HG02623 (cell line): ENCODE measurements around the gene POU2AF1.

Experiments
- ATAC-seq: cut with Tn5 transposase; IDR thresholded peaks from one replicate; pipeline ENCODE4 v1.9.1; 2021; ENCODE audit warnings: moderate library complexity; ENCODE audit not compliant: unreplicated experiment

Gene POU2AF1

DNA sequence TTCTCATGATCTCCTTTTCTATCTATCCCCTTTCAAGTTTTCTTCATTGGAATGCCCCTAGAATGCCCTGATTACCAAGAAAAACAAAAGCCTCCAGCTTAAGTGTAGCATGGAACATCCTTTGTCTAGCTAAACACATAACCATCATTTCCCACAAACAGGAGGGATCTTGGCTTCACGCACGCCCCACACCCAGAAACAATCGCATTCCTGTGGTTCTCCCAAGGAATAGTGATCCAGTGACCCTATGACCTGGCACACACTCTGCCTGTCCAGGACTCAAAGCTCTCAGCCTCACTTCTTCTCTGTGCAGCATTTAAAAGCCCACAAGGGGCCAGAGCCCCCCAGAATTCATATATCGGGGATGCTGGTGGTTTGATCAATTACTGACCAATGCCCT is 9.3 kb upstream of the POU2AF1 start:
- no peak for ATAC-seq

DNA sequence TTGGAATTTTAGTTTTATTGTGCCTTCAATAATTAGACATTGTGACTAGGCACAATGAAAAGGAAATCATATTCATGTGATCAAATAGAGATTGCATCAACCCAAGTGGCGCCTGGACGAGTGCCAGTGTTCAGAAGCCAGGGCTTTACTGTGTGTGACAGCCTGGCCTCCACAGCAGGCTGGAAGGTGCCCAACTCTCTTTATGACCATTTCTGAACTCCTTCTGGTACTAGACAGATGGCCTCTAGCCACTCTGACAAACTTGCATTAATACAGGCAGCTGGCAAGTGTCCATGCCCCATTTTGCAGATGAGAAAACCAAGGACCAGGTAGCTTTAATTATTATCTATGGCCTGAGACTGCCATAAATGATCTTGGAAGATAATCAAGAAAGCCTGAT is 8.3 kb upstream of the POU2AF1 start:
- no peak for ATAC-seq

DNA sequence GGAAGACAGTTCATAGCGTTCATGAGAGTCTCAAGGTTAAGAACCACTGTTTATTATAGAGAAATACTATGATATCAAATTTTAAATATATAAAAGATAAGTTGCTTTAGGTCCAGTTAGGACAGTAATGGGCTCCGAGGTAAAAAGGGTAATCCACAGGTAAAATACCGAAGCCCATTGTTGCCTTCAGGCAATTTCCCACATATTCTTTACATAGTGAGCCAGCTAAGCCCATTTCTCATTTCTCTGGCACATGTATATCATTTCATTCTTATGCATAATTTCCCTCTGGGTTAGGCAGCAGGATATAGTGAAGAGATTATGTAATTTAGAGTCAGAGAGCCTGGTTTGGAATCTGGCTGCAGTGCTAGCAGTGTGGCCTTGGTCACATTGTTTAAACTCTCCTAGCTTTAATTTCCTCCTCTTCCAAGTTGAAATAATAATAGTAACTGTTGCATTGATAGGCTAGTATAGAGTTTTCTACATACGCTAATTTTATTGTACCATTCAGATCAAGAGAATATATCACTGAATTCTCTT is 7.6 kb upstream of the POU2AF1 start:
- ATAC-seq, result no peak

DNA sequence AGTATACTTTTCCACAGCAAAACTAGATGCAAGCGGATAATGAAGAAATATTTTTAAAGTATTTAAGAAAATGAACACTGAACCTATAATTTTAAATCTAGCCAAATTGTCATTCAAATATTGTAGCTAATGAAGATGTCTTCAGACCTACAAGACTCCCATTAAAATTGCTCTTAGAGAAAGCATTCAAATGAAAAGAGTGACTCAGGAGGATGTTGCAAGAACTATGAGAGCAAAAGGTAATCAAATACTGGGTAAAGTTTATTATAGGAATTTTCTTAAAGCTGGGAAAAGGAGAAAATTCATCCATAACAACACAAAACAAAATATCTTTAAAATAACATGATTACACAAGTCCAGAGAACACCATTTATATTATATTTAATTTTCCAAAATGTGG is 5.4 kb upstream of the POU2AF1 start:
- ATAC-seq, result no peak

DNA sequence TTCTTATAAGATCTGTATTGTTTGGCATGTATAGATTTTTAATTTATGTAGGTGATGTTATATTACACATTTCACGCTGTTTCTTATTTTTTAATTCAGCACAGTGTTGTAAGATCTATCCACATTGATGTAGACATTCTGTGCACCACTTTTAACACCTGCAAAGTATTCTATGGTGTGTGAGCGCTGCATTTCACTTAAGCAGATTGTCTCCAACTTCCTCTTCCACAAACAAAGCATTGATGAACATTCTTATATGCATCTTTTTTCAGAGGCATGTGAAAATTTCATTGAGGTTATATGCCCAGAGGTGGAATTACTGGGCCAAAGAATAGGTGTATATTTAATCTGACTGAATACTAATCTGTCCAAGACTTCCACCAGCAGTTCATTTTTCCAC is 3.4 kb upstream of the POU2AF1 start:
- no peak for ATAC-seq

DNA sequence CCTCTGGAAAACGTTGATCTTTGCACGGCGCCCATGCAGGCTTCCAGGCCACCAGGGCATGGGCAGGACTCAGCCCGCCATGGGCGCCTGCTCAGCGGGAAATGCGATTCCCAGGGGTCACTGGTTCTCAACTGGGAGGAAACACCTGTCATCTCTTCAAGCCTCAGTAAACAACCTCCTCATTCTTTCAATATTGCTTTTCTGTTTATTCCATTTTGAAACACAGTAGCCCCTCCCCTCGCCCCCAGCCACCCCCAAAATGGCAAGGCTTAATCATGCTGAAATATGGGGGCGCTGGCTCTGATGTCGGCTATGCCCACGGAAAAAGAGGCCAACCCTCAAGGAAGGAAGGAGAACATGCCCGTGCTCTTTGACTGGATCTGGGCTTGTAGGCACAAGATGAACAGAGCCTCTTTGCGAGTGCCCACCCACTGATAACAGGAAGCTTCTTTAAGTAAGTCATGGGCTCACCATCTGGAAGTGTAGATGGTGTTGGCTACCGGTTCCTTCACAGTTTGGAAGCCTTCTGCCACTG is 594 bp upstream of the POU2AF1 start:
- ATAC-seq, result peak; percentile 35

DNA sequence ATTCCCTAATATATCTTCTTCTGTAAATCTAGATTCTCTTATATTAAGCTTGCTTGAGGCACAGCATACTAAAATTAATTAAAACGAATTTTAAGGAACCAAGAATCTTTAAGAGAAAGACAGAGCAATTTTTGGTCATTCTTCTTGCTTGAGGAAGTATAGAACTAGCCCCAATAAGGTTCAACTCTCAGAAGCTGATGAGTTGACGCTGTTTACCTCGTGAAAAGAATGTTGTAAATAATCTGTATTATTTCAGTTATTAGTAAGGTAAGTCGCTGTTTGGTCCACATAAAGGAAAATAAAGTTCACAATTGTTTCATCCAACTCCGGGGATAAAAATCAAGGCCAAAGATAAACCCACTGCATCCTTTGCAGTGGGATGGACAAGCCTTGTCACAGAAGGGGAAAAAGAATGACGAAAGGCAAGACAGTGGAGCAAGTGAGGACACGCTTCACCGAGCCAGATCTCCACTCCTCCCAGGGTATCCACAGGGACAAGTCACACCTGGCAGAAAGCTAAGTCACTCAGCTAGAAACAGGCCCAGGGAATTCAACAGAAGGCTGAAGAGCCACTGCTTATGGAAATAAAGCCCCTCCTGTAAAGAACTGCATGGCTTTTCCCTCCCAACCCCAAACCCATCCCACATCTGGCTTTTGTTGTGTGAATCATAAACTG is 752 bp downstream of the POU2AF1 start:
- ATAC-seq, result no peak

DNA sequence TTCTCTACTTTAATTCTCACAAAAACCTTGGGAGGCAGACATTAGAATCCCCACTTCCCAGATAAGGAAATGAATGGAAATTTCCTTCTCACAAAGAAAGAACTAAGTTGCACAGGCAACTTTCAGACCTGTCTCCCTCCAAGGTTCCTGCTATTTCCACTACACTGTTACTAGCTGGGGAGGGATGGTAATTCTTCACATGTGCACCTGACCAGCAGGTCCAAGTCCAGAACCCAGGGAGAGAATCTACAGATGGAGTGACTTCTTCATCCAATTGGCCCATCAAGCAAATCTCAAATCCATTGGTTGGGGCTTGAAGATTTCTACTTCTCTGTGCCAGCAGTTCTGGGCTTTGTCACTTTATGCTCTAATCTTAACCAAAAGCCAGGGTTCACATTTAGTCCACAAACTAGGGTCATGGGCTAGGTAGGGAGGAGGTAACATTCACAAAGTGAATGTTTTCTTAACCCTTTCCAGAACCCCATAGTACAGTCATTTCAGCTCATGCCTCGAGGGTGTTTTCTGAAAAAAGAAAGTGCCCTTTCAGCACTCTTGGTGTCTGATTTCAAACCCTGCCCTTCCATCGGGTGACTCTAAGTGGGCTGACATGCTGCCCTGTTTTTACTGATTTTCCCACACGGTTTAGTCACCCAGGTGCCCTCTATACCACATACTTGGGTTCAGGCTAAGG is 2.7 kb downstream of the POU2AF1 start:
- no peak for ATAC-seq

DNA sequence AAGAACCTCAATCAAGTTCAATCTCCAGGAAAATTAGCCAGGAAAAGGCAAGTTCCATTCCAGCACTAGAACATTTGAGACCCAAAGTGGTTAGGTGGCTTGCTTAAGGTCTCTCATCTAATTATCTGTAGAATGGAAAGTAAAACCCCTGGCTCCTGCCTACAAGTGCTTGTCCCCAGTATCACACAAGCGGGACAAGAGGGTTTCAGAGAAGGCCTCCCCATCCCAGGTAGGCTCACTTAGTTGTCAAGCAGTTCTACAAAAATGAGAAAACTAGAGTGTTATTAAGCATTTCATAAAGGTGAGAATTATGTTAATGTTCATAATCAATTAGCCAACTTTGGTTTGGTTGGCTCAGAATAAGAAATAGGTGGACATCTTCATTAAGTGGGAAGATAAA is 5.5 kb downstream of the POU2AF1 start:
- no peak for ATAC-seq

DNA sequence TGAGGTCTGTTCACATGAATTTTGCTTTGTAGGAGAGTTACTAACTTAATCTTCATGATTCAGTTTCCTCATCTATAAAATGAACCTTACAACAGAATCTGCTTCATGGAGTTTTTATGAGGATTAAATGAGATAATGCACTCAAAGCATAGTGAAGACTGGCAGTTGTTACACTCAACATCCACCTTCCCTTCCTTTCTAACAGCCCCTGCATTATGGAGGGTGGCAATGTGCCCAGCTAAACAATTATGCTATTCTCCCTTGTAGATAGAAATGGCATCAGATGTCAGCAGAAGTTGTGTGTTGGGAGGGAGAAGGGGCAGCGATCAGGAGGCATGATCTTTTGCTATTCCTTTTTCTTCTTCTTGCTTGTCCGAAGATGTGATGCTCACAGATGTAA is 6.5 kb downstream of the POU2AF1 start:
- ATAC-seq, result no peak

DNA sequence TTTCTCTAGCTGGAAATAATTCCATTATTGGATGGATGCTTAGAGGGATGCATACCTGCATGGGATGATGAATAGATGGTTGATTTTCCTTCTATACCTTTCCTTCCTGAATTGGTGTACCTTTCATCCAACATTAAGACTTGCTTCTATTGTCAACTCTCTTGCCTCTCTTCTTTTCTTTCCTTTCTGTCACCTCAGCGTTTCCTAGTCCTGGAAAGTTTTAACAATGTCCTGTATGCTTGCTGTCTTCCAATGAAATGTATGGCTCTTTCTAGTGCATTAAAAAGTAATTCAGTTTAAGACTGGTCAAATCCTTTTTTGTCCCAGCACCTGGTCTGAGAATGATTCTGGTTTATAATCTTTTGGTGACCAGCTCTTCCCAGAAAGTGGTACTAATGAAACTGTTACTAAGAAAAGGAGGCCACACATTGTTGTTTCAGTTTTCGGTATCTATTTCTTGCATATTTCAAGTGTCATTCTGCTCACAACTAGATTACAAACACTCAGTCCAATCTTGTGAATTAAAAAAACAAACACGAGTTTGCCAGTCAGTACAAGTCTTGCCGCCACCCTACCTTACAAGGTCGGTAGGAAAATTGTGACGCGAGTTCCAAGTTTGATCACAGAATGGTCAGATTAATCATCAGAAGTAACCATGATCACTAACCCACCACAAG is 8.0 kb downstream of the POU2AF1 start:
- peak; percentile 31 for ATAC-seq

DNA sequence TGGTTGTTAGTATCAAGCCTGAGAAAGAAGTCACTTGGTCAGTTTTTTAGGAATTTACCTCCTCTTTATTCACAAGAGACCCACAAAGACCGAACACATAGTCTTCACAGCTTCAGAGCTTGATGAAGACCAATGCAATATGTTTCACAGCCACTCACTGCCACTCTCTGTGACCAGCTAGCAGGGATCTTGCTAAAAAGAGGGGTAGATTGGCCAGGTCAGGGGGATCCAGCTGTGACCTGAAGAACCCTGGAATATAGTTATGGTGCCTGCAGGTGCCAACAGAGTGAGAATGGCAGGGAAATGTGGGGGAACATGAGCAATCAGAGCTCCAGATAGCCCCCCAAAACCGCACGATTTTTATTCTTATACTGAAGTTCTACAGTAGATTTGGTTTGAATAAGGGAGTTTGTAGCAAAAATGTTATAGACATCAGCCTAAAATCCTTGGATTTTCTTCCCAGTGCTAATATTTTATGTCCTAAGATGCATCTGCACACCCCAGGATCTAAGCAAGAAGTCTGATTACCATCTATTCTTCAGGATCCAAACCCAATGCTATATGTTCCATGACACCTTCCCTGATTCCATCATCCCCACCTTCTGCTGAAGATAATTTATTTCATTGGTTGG is 8.7 kb downstream of the POU2AF1 start:
- no peak for ATAC-seq

DNA sequence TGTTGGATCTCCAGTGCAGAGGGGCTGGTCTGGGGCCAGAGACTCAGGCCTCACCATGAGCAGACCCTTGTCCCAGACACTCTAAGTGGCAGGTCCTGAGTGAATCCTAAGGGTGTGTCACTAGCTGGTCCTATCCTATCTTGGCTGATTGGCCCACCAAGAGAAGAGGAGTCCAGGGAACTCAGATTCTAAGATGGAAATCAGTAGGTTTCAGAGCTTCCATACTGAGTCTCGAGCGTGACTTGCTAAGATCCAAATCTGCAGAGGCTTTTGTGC is 10.9 kb downstream of the POU2AF1 start:
- ATAC-seq, result no peak

DNA sequence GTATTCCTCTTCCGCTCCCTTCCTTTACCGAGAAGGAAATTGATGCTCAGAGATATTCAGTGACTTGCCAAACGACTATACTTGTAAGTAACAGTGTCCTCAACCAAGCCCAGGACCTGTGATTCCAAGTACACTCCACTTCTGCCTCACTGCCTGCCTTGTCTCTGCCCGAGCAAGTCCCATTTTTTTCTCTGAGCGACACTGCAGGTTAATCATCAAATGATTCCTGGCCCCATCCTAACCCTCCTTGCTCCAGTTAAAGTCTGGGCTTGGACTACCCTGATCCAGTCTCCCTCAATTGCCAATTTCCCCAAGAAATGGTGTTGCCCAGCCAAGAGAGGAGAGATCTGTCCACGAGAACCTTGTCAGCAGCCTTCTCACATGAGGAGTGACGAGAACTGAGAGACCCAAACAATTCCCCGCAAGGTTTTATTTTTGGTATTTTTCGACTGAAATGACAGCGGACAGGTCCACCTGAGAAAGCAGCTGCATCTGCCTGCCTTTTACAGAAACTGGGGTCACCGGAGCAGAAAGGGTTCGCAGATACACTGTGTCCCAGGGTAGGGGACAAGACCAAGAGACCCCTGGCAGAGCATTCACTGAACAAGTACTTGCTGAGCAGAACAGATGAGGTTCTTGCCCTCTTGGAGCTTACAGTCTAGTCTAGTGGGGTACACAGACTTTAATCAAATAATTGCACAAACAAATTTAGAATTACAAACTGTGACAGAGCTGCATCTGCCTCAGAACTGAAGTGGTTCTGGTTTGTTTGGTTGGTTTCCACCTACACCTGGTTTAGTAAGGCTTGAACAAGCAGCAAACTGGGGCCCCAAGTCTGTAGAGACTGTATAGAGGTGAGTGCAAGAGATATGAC is 11.4 kb downstream of the POU2AF1 start:
- peak; percentile 41 for ATAC-seq

DNA sequence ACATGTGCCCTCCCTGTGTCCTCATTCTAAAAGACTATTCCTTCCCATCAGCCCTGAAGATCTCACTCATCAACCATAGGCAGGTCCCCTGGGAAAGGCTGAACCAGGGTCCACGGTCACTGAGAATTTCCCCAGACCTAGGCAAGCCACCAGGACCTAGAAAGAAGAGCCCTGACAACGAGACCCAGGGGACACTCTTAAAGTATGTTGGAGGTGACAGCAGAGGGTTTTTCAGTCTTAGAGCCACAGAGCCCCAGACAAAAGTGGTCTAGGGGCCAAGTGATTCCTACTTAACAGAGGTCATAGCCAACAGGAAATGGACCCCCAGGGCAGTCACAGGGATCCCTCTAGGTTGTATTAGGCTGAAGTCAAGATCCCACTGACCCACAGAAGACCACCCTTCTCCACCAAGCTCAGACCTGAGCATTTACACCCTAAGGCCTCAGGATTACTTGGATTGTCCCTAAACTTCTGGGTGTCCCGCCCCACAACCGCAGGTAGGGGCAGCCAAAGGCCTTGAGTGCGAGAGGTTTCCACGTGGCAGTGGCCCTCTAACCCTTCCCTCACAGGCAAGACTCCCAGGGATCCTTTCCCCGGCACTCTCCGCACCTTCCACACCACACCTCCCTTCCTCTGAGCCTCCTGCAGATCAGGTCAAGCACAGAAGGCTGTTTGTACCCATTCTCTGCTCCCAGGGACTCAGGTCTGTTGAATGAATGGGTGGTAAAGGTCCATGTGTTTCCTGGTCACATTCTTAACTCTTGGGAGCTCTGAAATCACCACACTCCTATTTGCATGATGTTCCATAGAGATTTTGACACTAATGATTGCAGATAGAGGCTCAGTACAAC is 12.3 kb downstream of the POU2AF1 start:
- ATAC-seq, result no peak

DNA sequence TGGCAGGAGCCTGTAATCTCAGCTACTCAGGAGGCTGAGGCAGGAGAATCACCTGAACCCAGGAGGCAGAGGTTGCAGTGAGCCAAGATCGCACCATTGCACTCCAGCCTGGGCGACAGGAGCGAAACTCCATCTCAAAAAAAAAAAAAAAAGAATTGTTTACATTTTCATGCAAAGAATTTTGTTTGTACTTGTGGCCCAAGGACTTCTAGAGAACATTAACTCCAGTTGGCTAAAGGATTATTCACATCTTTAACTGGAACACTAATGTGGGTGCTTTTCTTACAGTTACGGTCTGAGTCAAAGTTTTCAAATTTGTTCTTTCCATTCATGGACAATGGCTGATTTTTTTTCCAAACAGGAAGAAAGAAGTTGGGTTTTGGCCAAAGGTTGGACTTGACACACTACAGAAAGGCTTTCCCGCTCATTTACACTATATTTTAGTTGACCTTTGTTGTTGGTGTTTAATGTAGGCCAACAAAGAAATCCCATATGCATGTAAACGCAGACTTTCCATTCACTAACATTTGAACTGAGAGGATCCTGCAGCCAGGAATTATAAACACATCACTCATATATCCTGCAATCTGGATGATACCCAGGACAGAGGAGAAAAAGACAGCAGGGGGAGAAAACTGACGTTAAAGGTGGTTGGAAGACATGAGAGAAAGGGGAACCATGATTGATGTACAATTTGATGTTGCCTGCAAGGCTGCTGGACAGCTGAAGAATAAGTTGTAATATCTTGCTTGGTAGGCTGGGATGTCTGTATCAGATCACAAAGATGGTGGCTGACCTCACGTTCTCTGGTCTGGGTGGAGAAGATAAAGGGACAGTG is 13.1 kb downstream of the POU2AF1 start:
- no peak for ATAC-seq

DNA sequence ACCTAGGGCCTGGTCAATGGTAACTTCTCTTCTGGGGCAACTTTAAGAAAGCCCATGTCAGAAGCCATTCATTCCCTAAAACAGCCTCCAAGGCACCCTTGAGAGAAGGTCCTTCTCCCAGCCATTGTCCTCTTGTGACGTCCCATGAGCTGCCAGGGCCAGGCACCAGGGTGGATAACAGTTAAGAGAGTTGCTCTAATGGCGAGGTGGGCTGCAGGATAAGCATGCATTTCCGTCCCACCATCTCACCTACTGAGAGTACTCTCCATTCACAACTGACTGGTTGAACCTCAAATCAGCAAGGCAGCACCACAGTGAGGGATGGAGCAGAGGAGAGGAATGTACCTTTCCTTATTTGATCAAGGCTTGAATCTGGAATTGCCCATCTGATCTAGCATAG is 14.6 kb downstream of the POU2AF1 start:
- ATAC-seq, result no peak

DNA sequence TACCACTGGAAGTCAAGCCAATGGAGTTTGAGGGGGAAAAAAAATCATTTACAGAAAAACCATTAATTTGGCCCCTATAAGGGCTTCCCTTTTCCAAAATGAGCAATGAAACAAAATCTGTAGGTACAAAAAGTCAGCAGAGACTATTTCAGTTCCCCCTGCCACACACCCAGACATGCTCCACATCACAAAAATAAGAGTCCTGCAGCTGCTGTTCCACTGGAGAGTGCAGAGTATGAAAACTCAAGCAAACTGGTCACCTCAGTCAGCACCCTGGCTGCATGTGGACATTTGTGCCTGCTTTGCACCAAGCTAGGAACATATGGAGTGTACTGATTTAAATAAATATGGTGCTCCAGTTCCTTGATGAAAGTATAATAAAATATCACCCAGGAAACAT is 15.1 kb downstream of the POU2AF1 start:
- no peak for ATAC-seq

DNA sequence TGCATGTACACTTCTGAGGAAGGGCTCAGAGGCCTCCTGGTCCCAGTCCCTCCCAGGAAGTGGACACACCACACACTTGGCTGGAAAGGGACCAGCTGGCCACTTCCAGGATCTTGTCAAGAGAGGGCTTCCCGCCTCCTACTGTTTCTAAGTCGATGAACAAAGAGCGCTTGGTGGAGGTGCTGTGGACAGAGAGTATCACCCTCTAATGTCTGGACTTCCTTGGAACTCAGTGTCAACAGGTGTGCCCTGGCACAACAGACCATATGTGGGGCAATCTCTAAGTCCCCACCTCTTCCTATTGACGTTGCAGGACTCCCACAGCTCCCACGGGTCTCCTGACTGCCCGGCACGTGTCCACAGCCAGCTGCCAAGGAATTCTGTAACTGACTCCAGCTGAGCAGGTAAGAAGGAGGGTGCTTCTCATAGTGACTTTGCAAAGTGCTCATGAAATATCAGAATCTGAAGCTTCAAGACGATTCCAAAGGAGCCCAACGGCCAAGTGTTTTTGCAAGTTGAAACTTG is 16.1 kb downstream of the POU2AF1 start:
- no peak for ATAC-seq
